DND-41 (cell line): ENCODE measurements around the gene ORM2.

ENCODE experiments used
- EZH2 ChIP-seq: IDR thresholded peaks from 3 replicates; pipeline ENCODE4 v1.6.1; 2012; ENCODE audit warnings: borderline replicate concordance, low read depth, mild to moderate bottlenecking, moderate library complexity, low read length, inconsistent platforms; ENCODE audit not compliant: severe bottlenecking
- TF ChIP-seq, protein P1 (sequence below): IDR thresholded peaks from 2 replicates; pipeline ENCODE4 v1.5.1; 2012; ENCODE audit warnings: borderline replicate concordance, low read length, moderate library complexity, mild to moderate bottlenecking; ENCODE audit not compliant: poor library complexity, severe bottlenecking; ENCODE audit errors: extremely low read depth

DNA sequence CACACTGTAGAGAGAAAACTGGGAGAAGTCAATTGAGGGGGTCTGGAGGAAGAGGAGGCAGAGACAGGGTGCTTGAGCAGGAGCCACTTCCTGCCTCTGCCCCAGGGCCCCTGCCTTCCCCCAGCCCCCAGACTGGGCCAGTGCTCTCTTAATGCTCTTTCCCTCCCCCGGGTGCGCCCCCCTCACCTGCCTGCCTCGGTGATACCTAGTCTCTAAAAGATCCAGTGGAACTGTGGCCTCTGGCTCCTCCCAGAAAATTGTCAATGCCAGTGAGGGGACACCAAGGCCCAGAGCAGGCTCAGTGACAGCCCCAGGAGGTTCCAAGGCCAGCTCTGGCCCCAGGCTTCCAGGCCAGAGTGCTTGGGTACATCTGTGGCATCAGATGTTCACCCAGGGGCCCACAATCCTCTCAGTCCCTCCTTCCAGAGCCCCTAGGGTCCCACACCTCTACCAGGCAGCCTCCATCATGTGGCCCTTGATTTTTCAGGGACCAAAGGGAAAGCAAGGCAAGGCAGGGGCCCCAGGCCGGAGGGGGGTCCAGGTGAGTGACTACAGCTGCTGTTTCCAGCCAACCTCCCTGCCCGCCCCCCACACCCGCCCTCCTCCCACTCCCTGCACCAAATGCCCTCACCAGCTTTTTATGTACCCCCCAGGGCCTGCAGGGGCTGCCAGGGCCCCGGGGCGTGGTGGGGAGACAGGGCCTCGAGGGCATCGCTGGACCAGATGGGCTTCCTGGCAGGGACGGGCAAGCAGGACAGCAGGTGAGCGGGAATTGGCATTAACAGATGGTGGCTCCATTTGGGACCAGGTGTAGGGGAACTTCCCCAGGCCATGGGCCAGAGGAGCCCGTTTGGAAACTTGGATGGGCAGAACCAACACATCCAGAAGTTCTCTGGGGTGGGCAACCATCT is 39.8 kb upstream of the ORM2 start:
- TF ChIP-seq, protein P1, sequence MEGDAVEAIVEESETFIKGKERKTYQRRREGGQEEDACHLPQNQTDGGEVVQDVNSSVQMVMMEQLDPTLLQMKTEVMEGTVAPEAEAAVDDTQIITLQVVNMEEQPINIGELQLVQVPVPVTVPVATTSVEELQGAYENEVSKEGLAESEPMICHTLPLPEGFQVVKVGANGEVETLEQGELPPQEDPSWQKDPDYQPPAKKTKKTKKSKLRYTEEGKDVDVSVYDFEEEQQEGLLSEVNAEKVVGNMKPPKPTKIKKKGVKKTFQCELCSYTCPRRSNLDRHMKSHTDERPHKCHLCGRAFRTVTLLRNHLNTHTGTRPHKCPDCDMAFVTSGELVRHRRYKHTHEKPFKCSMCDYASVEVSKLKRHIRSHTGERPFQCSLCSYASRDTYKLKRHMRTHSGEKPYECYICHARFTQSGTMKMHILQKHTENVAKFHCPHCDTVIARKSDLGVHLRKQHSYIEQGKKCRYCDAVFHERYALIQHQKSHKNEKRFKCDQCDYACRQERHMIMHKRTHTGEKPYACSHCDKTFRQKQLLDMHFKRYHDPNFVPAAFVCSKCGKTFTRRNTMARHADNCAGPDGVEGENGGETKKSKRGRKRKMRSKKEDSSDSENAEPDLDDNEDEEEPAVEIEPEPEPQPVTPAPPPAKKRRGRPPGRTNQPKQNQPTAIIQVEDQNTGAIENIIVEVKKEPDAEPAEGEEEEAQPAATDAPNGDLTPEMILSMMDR = no peak
- TF ChIP-seq EZH2 = no peak
